DND-41 (cell line): ENCODE results near the gene ZNF277.
A peak's percentile ranks its signal among the peaks of the same experiment; 100 is the strongest.

Experiments used
- ATAC-seq: fragments of 200-7000 bp; cut with Tn5 transposase; 3 replicates; pipeline ENCODE4 v1.9.1; 2021; ENCODE audit warnings: low read depth; ENCODE audit not compliant: insufficient read depth
- DNase-seq: peaks from one replicate; pipeline ENCODE4 v3.0.0-alpha.2; 2020
- H2AFZ ChIP-seq: 2 replicates; pipeline ENCODE4 v1.6.0; 2012; ENCODE audit warnings: low read depth, low read length
- H3K27ac ChIP-seq: 2 replicates; pipeline ENCODE4 v1.5.1; 2012; ENCODE audit warnings: low read length, inconsistent platforms
- H3K27me3 ChIP-seq: fragments of 200-600 bp; sonication (generic); 2 replicates; pipeline ENCODE4 v1.6.0; 2012; ENCODE audit warnings: low read length, mild to moderate bottlenecking, inconsistent platforms; ENCODE audit not compliant: insufficient read depth, poor library complexity
- H3K36me3 ChIP-seq: 2 replicates; pipeline ENCODE4 v1.5.1; 2012; ENCODE audit warnings: low read length, inconsistent platforms; ENCODE audit not compliant: insufficient read depth
- H3K4me1 ChIP-seq: 2 replicates; pipeline ENCODE4 v1.5.1; 2012; ENCODE audit warnings: mild to moderate bottlenecking, low read length; ENCODE audit not compliant: insufficient read depth
- H3K4me2 ChIP-seq: 2 replicates; pipeline ENCODE4 v1.6.0; 2012; ENCODE audit warnings: mild to moderate bottlenecking, moderate library complexity, low read length, inconsistent platforms; ENCODE audit not compliant: insufficient read depth
- H3K4me3 ChIP-seq, 2 experiments: fragments of 200-600 bp in 1 of 2; shearing (Covaris generic) in 1 of 2; 2 replicates each; pipeline ENCODE4 v1.5.1; 2012 to 2016; ENCODE audit warnings: inconsistent platforms in 2 of 2, low read length in 2 of 2, mild to moderate bottlenecking in 2 of 2, low read depth in 1 of 2, moderate library complexity in 1 of 2
- H3K79me2 ChIP-seq: 2 replicates; pipeline ENCODE4 v1.6.0; 2012; ENCODE audit warnings: low read length, inconsistent platforms; ENCODE audit not compliant: insufficient read depth
- H3K9ac ChIP-seq: 2 replicates; pipeline ENCODE4 v1.6.0; 2012; ENCODE audit warnings: low read depth, mild to moderate bottlenecking, inconsistent platforms, low read length, moderate library complexity
- H3K9me3 ChIP-seq: 2 replicates; pipeline ENCODE4 v1.5.1; 2012; ENCODE audit warnings: low read length, moderate library complexity, mild to moderate bottlenecking, inconsistent platforms; ENCODE audit not compliant: insufficient read depth, severe bottlenecking
- H4K20me1 ChIP-seq: 2 replicates; pipeline ENCODE4 v1.6.0; 2012; ENCODE audit warnings: low read length; ENCODE audit not compliant: insufficient read depth
- CTCF ChIP-seq: IDR thresholded peaks from 2 replicates; pipeline ENCODE4 v1.5.1; 2012; ENCODE audit warnings: borderline replicate concordance, low read length, moderate library complexity, mild to moderate bottlenecking; ENCODE audit not compliant: poor library complexity, severe bottlenecking; ENCODE audit errors: extremely low read depth
- EZH2 ChIP-seq: IDR thresholded peaks from 3 replicates; pipeline ENCODE4 v1.6.1; 2012; ENCODE audit warnings: borderline replicate concordance, low read depth, mild to moderate bottlenecking, moderate library complexity, low read length, inconsistent platforms; ENCODE audit not compliant: severe bottlenecking

The ZNF277 gene, protein sequence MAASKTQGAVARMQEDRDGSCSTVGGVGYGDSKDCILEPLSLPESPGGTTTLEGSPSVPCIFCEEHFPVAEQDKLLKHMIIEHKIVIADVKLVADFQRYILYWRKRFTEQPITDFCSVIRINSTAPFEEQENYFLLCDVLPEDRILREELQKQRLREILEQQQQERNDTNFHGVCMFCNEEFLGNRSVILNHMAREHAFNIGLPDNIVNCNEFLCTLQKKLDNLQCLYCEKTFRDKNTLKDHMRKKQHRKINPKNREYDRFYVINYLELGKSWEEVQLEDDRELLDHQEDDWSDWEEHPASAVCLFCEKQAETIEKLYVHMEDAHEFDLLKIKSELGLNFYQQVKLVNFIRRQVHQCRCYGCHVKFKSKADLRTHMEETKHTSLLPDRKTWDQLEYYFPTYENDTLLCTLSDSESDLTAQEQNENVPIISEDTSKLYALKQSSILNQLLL

GRCh38 chr7:112206238-112206990 lies at the start of gene ZNF277, which contains the start of gene DOCK4:
Gene ZNF277 (plus strand): TSS chr7:112206695. CDS start chr7:112206717, 22 bp downstream.
Gene DOCK4 (minus strand): TSS chr7:112206399. CDS start chr7:112206138, 261 bp downstream.
- peaks cover 38% of the 10 kb centered on the region for H3K4me1 ChIP-seq
- H3K27ac ChIP-seq, result peak within 1 kb of the TSS; percentile 75
- peak within 1 kb of the TSS; percentile 67 for H3K9ac ChIP-seq
- peaks cover 4% of the 10 kb centered on the region; the same call in 1 of the 2 replicates for H3K36me3 ChIP-seq
- no peaks in the 10 kb centered on the region for H3K9me3 ChIP-seq
- peaks cover 42% of the 10 kb centered on the region for H3K79me2 ChIP-seq
- H3K27me3 ChIP-seq, result peaks cover 22% of the 10 kb centered on the region
- H2AFZ ChIP-seq, result peak within 1 kb of the TSS; percentile 96
- H4K20me1 ChIP-seq, result peaks cover under 1% of the 10 kb centered on the region; the same call in 1 of the 2 replicates
- peak within 1 kb of the TSS; percentile 89 to 93 for H3K4me3 ChIP-seq
- no peak for TF ChIP-seq CTCF
- peak within 1 kb of the TSS; percentile 100 for H3K4me2 ChIP-seq
- peak; percentile 99 for DNase-seq
- ATAC-seq, result peak; percentile 88

DNA sequence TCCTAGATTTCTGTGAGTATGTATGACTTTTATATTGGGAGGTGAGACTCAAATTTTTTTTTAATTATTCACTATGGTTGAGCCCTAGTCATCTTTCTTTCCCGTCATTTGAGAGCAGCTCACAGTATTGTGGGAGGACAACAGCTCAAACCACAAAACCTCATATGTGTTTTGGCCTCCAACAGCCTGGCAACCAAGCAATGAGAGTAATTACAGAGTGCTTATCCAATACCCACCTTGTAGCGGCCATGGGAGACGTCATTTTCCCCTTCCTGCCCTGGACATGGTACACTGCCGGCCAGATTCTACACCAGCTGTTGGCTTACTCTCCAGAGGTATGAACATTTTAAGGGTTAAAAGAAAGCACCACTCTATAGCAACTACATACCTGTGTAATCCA lies 49.4 kb upstream of the ZNF277 start:
- TF ChIP-seq EZH2 (no peak), CTCF (no peak)
- Histone ChIP-seq H3K27ac (no peak overlapping the region), H4K20me1 (no peaks in the 10 kb centered on the region), H3K27me3 (no peaks in the 10 kb centered on the region), H3K9me3 (no peaks in the 10 kb centered on the region), H3K4me2 (no peak overlapping the region), H3K36me3 (no peaks in the 10 kb centered on the region), H3K9ac (no peak overlapping the region), H2AFZ (no peak overlapping the region), H3K4me3 (no peak overlapping the region), H3K79me2 (no peaks in the 10 kb centered on the region), H3K4me1 (peaks cover 6% of the 10 kb centered on the region; the same call in 1 of the 2 replicates)
- ATAC-seq (peak; percentile 84), DNase-seq (peak; percentile 14)

DNA sequence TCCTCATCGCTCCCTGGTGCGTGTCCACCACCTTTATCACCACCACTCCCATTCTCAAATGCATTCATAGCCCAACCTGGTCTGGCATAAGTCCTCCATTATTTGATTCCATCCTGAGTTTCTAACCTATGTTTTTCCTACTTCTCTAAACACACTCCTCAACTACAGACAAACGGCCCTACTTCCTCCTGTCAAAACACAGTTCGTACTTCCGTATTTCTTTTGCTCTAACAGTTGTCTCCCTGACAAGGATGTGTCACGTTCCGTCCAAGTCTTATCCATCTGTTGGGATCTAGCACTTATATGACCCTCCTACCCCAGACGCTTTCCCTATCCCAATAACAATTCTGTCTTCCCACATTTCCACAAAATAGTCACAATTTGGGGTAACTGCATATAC lies 47.1 kb upstream of the ZNF277 start:
- Histone ChIP-seq H2AFZ (no peak overlapping the region), H3K4me3 (no peak overlapping the region), H3K4me2 (no peak overlapping the region), H3K27ac (no peak overlapping the region), H3K79me2 (no peaks in the 10 kb centered on the region), H3K9me3 (no peaks in the 10 kb centered on the region), H3K9ac (no peak overlapping the region), H3K36me3 (no peaks in the 10 kb centered on the region), H3K4me1 (peaks cover 8% of the 10 kb centered on the region; the same call in 1 of the 2 replicates), H3K27me3 (no peaks in the 10 kb centered on the region), H4K20me1 (no peaks in the 10 kb centered on the region)
- DNase-seq (no peak), ATAC-seq (no peak)
- TF ChIP-seq EZH2, result no peak
- TF ChIP-seq CTCF, result no peak
